ENCODE data around the gene PEF1.

PEF1 gene

DNA sequence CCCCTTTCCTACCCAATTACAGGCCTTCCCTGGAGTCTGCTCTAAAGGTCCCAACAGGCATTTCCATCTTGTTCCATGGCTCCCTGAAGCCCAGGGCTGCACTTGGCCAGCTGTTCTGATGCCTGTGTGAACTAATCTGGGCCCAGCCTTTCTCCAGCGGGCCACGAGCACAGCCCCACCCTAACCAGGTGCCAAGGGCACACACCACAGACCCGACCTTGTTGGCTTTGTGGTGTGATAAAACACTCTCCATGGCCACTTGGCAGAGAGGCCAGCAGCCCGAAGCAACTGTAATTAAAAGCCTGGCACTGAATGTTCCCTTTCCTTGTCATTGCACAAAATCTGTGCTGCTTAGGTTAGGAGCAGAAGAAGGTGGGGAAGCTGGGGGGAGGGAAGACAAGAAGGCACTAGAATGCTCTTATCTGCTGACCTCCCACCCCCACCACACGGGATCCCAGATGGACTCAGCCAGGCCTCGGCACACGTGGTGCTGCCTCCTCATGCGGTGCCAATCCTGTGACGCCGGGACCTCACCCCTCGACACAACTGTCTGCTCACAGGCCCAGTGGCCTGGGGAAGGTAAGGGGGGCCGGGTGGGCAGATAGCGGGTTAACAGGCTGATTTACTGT is 17.3 kb downstream of the PEF1 start:
- no peak for DNase-seq

DNA sequence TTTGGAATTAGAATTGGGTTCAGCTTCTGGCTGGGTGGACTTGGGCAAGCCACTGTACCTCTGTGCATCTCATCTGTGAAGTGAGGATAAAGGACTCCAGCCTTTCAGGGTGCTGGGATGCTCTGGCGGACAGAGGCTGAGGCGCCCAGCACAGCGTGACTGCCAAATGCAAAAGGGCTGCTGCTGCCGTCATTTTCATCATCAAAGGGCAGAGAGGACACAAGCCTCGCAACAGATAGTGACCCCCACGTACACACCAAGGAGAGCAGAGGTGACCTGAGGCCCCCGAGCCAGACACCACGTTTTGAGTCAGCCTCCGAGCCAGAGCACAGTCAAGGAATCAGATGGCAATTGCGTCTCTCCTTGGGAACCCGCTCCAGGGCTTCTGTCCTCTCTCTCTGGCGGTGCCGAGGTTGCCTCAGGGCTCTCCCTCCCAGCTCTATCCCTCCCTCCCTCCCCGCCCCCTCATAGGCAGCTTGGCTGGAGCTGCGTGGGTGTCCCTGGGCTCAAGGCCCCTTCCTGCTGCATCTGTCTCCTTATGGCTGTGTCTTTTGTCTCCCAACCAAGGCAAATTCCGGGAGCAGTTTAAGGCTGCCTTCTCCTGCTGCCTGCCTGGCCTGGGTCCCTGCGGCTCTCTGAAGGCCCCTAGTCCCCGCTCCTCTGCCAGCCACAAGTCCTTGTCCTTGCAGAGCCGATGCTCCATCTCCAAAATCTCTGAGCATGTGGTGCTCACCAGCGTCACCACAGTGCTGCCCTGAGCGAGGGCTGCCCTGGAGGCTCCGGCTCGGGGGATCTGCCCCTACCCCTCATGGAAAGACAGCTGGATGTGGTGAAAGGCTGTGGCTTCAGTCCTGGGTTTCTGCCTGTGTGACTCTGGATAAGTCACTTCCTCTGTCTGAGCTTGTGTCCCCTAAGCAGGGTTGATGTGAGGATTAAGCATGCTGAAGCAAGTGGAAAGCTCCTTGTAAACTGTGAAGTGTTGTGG is 18.2 kb downstream of the PEF1 start:
- no peak for DNase-seq

DNA sequence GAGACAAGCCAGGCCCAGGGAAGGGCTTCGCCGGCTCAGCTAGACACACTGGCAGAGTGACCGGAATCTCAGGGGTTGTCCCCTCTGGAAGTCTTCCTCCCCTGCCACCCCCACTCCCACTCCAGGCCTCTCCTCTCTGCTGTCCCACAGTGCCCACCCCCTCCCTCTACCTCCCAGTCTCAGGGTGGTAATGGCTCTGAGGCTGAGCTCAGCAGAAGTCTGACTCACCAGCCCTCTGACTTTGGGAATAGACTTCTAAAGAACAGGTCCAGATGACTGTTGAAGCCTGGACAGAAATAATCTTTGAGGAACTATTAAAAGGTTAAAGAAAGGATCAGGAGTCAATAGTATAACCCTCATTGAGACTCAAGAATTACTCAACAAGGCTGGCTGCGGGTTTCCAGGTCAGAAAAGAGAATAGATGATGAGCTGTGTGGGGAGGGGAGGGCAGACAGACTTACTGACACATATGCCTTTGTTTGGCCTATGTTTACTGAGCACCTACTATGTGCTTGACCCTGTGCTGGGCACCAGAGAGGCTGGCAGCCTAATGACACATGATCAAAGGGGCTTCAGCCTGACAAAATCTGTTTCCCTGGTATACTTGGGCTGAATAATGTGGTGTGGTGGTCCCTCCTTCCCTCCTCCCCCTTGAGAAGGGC is 19.0 kb downstream of the PEF1 start:
- no peak for DNase-seq

DNA sequence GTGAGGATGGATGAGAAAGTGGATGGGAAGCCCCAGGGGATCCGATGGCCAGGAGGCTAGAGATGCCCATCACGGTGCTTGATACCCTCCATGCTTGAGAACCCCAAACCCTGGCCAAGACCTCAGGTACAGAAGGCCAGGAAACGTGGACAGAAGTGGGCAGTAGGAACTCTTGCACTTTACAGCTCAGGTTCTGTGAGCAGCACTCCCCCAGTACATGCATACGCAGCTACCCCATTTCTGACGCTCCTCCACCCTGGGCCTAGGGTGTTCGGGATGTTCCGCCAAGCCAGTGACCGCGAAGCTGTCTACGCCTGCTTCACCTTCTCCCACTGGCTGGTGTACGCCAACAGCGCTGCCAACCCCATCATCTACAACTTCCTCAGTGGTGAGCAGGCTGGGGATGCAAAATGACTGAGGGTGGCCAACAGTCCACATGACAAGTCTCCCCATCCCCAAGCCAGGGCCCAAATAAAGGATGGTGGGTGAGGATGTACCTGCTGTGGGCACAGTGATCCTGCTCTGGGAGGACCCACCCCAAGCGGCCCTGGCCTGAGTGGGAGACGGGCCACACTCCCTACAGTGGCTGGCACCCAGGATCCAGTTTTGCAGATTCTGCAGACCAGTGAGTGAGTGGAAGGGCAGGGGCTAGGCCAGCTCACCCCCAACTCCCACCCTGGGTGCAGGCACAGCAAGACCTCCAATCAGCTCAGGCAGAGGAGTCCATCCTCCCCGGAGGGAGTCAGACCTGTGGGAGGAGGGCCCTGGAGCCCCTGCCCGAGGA is 19.8 kb downstream of the PEF1 start:
- DNase-seq = no peak

DNA sequence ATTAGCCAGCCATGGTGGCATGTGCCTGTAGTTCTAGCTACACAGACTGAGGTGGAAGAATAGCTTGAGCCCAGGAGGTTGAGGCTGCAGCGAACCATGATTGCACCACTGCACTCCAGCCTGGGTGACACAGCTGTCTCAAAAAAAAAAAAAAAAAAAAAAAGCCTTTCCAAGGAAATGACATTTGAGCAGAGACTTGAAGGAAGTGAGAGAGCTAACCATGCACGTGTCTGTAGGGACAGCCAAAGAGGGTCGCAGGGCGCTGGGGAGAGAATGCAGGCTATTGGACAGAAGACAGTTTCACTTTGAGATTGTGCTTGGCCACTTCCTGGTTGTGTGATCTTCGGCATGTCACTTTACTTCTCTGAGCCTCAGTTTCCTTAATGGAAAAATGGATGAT is 20.4 kb downstream of the PEF1 start:
- no peak for DNase-seq

DNA sequence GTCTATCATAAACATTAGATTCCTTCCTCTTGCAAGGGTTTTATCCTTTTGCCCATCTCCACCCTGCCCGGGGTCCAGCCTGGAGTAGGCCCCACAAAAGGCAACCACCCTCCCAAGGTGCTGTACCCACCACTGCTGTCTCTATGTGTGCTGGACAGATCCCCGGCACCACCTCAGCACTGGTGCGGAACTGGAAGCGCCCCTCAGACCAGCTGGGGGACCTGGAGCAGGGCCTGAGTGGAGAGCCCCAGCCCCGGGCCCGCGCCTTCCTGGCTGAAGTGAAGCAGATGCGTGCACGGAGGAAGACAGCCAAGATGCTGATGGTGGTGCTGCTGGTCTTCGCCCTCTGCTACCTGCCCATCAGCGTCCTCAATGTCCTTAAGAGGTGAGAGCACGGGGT is 21.3 kb downstream of the PEF1 start:
- no peak for DNase-seq

DNA sequence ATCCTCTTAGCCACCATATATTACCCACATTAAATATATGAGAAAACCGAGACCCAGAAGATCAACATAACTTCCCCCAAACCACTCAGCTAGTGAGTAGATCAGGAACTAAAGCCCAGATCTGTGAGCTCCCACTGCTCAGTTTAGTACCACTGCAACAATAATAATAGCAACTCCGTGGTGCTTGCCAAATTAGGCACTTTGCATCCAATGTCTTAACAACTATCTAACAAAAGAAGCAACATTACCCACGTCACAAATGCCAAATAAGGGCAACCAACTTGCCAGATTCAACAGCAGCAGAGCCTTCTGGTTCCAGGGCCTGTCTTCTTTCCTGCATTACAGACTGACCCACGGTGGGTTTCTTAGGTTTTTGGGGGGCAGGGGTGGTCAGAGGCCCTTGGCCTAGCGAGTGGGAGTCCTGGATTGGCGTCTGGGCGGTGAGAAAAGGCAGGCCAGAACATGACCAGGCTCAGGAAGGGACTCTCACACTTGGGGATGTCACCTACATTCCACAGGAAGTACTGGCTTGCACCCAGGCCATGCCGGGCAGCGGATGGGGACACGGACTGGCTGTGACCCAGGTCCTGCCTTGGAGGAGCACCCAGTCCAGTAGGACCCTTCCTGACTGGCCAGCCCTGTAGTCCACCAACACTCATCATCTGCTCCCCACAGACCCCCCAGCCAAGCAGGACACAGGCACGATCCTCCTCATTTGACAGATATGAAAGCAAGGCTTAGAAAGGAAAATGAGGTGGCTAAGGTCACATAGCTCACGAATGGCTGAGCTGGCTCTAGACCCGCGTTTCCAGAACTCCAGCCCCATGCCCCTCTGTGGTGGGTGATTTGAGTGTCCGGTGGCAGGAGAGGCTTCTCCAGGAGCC is 22.6 kb downstream of the PEF1 start:
- DNase-seq = no peak

DNA sequence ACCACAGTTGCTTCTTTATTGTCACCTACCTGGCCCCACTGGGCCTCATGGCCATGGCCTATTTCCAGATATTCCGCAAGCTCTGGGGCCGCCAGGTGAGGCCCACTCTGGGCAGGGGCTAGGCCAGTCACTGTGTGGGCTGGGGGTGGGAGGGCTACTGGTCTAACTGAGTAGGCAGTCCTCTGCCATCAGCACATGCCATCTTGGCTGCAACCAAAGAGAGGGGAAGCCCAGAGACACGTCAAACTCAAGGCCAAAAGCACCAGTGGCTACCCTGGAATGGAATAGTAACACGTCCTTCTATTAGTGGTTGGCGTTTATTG is 23.2 kb downstream of the PEF1 start:
- DNase-seq = no peak

DNA sequence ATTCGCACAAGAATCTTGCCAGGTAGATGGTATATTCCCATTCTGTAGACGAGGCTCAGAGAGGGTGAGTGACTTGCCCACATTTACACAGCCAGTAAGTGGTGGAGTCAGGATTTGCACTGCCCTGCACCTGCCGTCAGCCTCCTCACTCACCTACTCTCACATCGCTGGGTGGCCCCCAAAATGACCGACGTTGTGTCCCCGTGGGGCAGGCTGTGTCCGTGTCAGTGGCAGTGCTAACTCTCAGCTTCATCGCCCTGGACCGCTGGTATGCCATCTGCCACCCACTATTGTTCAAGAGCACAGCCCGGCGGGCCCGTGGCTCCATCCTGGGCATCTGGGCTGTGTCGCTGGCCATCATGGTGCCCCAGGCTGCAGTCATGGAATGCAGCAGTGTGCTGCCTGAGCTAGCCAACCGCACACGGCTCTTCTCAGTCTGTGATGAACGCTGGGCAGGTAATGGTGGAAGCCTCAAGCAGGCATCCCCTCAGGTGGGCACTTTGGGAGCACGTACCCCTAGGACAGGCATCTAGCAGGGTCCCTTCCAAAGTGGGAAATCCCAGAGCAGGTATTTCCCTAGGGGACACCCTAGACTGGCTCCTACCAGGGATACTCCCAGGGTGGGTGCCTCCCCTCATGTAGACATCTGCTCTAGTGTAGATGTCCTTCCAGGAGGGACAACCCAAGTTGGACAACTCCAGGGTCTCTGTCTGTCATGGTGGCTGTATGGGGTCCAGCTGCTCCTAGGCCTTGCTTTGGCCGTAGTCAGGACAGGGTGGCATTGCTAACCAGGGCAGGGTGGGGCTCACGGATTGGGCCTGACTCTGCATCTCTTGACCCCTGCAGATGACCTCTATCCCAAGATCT is 23.8 kb downstream of the PEF1 start:
- DNase-seq = no peak

DNA sequence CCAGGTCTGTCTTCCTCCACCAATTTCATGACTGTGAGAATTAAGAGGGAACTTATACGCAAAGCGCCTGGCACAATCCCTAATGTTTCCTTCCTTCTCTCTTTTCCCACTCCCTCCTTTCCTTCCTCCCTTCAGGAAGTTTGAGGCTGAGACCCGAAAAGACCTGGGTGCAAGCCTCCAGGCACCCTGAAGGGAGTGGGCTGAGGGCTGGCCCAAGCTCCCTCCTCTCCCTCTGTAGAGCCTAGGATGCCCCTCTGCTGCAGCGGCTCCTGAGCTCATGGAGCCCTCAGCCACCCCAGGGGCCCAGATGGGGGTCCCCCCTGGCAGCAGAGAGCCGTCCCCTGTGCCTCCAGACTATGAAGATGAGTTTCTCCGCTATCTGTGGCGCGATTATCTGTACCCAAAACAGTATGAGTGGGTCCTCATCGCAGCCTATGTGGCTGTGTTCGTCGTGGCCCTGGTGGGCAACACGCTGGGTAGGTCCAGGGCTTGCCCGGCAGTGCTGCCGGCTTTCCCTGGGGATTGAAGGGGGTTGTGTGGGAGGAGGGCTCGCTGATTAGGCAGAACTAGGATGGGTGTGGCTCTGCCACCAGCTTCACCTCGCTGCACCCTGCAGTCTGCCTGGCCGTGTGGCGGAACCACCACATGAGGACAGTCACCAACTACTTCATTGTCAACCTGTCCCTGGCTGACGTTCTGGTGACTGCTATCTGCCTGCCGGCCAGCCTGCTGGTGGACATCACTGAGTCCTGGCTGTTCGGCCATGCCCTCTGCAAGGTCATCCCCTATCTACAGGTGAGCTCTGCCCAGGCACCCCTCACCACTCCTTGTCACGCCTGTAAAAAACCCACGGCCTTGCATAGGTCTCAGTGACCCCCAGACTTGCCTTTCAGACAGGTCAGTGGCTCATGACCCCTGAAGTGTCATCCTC is 25.5 kb downstream of the PEF1 start:
- DNase-seq = no peak

DNA sequence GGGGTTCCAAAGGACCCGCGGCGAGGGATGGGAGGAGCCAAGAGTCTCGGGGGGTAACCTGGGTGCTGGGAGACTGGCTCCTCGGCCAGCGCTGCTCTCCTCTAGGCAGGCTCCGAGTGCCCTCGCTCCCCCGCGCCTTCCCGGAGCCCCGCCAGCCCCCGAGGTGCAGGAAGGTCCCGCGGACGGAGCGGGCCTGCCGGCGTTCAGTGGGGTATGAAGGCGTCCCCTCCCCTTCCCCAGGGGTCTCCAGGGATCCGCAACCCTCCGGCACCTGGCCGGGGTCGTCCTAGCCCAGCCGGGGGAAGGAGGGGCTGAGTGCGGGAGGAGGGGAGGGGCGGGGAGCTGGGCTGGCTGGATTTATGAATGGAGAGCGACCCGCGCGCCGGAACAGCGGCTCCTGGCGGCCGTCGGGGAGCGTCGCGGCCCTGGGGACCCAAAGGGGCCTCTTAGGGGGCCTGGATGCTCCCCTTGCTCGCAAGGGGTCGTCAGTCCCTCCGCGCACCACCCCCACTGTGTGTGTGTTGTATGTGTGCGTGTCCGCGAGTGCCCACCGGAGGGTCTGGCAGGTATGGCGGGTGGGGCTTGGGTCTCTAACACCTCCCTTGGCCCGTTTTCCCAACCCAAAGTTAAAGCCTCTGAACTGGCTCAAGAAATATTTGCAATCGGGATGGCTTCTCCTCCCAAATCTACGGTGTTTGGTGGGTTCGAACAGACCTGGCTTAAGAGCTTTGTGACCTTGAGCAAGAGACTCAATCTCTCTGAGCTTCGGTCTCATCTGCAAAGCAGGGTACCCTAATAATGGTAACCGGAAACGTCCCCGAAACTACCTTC is 26.5 kb downstream of the PEF1 start:
- DNase-seq = peak; percentile 50

DNA sequence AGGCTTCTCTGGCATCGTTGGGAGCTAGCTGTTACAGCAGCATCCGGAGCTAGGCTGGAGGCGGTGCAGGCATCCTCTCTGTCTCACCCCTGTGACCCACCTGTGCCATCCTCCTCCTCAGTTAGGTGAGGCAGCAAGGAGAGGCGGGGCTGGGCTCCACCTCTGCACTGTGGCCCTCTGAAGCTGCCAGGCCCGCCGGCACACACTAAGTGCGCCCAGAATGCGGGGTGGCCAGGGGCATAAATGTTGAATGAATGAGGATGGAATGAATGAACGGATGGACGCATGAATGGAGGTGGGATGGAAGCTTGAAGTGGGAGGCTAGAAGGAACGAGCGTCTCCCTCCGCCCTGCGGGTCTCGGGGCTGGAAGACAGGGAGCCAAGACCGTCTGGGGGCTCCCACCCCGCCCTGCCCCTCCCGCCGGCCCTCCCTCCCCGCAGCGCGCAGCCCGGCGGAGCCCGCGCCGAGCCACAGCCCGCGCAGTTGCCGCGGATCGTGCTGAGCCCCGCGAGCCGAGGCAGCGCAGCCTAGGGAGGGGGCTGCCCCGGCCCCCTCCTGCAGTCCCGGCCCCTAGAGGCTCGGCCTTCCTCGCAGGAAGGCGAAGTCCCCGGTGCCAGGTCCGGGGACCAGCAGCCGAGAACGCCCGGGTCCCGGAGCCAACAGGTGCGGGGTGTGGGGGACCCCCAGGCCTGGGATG is 27.3 kb downstream of the PEF1 start, which contains the start of gene HCRTR1:
Gene HCRTR1, plus strand, starts transcription at position 472 of the 698 bp plus-strand sequence. CDS start 1,504 bp downstream, outside the sequence.
- no peak for DNase-seq

DNA sequence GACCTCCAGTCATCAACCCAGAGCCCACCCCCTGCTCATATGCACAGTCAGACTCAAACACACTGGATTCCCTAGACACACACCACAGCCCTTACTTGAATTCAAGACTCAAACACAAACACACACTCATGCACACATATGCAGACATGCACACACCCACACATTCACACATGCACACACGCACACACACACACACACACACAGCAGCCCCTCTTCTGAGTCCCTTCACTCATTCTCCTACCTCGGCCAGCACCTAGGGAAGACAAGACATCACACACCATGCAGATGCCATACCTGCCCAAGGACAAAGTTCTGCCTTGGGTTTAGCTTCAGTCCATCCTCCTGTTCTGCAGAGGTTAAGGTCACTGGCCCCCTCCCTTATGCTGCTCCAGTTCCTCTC is 28.7 kb downstream of the PEF1 start:
- DNase-seq = no peak

DNA sequence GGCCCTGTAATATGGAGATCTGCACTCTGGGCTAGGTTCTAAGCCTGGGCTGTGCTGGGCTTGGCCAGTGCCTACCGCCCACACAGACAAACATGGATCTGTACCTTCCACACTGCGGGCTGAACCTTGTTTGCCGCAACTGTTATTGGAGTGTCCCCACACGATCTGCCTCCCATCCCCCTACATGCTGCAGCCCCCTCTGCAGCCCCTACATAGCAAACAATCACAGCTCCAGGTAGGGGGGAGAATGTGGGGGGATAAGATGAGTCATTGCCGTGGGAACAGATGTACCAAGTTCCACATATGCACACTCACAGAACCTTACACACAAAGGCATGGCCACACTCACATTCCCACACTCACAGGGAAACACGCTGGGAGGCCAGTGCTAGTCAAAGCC is 29.3 kb downstream of the PEF1 start:
- DNase-seq = no peak

DNA sequence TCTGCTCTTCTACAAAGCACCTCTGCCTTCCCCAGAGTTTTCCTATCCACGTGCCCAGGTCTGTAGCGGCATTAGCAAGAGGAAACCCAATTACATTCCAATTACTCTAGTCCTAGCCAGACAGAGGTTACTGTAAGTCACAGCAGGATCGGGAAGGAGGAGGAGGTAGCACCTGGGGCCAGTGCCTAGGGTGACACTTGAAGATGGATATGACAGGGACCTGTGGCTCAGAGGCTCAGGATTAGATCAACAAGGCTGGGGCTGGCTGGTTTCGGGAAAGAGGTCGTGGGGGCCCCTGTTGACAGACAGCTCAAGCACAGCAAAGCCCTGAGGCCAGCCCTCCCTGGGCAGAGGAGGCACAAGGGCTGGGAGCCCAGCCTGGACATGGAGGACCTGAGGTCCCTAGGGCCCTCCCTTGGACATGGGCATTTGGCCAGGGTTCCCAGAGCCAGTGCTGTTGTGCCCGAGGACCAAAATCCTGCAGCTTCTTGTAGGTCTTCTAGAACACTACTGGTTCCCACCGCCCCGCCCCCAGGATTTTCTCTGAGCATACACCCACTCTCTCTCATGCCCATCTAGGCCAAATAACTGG is 30.2 kb downstream of the PEF1 start:
- no peak for DNase-seq

DNA sequence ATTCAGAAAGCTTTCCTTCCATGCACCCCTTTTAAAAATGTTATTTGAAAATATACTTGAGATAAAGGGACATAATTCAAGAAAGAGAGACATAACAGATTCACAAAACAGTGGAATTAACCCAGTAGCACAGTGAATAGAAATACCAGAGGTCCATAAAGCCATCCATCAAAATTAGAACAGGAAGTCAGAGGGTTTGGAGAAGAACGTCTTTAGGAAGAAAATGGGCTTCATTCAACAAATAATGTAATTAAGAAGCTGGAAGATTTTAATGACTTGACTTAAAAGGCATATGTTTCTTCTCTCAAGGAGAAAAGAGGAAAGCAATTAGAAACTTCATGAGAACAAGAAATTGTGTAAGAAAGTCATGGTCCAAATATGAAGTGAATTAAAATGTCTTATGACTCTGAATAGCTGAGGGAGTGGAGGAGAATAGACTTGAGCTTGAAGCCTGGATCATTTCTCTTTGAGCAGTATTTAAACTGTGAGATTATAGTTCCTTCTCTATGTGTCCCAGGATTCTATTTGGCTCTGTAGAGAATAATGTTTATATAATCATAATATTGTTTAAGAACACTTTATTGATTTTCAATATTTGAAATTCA is 35.1 kb downstream of the PEF1 start:
- no peak for DNase-seq

DNA sequence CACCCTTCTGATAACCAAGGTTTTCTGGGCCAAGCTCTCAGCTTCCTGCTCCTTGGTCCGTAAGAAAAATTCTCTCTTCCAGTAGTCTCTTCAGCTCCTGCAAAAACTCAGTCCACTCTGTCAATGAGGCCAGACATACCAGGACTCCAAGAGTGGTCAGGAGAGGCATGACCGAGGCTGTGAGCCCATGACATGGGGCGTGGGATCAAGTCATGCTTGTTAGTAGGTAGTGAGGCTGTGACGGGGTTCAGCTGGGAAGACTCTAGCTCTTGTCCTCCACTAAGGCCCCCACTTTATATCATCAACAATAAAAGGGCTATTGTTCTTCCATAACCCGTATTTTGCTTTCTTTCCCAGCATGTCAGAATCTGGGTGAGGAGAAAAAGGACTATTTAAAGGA is 37.3 kb downstream of the PEF1 start:
- no peak for DNase-seq
